Measurements from ENCODE around the gene MBOAT7. TPM values are rescaled to one million over a fixed set of nuclear protein-coding genes. Genes with fewer than 3 reads are reported as not detected.

The MBOAT7 gene
- total RNA-seq, 1 donor from 2014 or later = 57.9 TPM

DNA sequence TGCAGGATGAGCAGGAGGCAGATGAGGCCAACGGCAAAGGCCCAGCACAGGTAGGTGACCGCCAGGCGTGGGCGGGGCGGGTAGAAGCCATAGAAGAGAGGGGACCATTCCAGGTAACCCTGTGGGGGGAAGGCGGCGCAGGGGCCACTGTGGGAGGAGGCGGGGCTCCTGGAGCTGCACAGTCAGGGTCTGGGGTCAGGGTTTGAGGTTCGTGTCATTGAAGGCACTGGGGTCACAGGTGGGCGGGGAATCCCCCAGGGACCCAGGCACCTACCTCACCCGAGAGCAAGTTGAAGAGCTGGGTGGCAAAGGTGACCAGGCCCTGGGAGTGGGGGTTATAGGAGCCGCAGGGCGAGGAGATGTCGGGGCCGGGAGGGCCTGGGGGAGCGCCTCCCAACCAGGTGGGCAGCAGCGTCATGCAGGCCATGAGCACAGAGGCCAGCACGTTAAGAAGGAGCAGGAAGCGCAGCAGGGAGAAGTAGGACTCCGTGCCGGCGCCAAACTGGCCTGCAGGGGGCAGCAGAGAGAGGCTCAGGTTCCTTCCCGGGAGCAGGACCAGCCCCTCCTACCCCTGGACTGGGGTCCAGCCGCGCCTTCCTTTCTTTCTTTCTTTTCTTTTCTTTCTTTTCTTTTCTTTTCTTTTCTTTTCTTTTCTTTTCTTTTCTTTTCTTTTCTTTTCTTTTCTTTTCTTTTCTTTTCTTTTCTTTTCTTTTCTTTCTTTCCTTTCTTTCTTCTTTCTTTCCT lies 21.0 kb downstream of the MBOAT7 start:
- peak; percentile 96 for DNase-seq
- H3K27ac ChIP-seq = no peak overlapping the region
- H3K4me3 ChIP-seq = no peak overlapping the region
- no peaks in the 10 kb centered on the region for H3K27me3 ChIP-seq
- H3K4me1 ChIP-seq = peaks cover 9% of the 10 kb centered on the region
- TF ChIP-seq, protein P1, sequence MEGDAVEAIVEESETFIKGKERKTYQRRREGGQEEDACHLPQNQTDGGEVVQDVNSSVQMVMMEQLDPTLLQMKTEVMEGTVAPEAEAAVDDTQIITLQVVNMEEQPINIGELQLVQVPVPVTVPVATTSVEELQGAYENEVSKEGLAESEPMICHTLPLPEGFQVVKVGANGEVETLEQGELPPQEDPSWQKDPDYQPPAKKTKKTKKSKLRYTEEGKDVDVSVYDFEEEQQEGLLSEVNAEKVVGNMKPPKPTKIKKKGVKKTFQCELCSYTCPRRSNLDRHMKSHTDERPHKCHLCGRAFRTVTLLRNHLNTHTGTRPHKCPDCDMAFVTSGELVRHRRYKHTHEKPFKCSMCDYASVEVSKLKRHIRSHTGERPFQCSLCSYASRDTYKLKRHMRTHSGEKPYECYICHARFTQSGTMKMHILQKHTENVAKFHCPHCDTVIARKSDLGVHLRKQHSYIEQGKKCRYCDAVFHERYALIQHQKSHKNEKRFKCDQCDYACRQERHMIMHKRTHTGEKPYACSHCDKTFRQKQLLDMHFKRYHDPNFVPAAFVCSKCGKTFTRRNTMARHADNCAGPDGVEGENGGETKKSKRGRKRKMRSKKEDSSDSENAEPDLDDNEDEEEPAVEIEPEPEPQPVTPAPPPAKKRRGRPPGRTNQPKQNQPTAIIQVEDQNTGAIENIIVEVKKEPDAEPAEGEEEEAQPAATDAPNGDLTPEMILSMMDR (IDR thresholded peaks at IDR 0.05) = peak; percentile 92
- H3K9me3 ChIP-seq = no peaks in the 10 kb centered on the region
- ATAC-seq = peak; percentile 88
- no peaks in the 10 kb centered on the region for H3K36me3 ChIP-seq
- intact Hi-C loops (cut with DNase I) = loop anchor here (5.0 kb wide), 1 partner anchor 64 kb away; no protein-coding TSS in a partner anchor

DNA sequence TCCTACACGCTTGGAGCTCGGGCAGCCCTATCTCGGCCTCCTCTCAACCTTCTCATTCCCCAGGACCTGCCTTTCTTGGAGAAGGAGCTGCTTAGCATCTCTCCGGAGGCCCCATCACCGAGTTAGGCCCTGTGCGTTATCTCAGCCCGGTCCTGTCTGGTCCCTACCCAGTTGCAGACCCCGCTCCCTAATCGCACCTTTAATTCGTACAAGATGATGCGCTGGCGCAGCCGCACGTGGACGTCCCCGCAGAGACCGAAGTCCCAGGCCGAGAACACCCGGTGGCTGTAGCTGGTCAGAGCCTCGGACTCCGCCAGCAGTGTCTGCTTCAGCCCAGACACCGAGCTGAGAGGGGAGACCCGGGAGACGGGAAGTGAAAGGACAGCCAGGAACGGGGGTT lies 24.2 kb downstream of the MBOAT7 start:
- intact Hi-C loops (cut with DNase I) = loop anchor here (5.0 kb wide), 1 partner anchor 67 kb away; no protein-coding TSS in a partner anchor
- Histone ChIP-seq H3K4me1 (peaks cover 20% of the 10 kb centered on the region), H3K27ac (no peak overlapping the region), H3K9me3 (no peaks in the 10 kb centered on the region), H3K27me3 (no peaks in the 10 kb centered on the region), H3K4me3 (no peak overlapping the region), H3K36me3 (no peaks in the 10 kb centered on the region)
- TF ChIP-seq, protein P1 (IDR thresholded peaks at IDR 0.05) = no peak
- DNase-seq (no peak), ATAC-seq (no peak)

DNA sequence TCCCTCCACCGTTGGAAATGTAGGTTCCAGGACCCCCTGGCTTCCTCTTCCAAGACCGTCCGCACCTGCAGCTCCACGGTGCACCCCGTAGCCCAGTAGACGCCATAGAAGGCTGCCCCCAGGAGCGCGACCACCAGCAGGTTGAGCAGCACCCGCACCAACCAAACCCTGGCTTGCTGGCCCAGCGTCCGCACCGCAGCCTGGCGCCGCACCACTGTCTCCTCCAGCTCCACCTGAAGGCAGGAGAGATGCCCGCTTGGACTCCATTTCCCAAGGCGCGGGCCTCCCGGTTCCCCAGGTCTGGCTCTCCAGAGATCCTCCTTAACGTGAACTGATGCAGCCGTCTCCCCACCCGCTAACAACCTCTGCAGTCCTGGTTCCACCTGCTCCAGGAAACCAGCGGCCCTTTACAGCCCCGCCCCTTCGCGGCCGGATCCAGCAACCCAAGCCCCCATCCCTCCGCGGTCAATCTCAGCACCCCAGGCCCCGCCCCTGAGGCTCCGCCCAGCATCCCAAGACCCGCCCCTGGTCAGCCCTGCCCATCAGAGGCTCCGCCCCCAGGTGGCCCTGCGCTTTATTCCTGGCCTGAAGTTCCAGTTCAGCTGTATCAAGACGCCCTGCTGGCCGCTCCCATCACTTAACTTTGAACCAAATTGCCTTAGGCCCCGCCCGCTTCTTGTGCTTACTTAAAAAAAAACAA lies 24.9 kb downstream of the MBOAT7 start:
- ATAC-seq (peak; percentile 32), DNase-seq (peak; percentile 84)
- H3K4me1 ChIP-seq = peaks cover 22% of the 10 kb centered on the region
- no peak overlapping the region for H3K4me3 ChIP-seq
- no peaks in the 10 kb centered on the region for H3K36me3 ChIP-seq
- no peaks in the 10 kb centered on the region for H3K9me3 ChIP-seq
- no peaks in the 10 kb centered on the region for H3K27me3 ChIP-seq
- intact Hi-C loops (cut with DNase I) = loop anchor here (5.0 kb wide), 1 partner anchor 68 kb away; no protein-coding TSS in a partner anchor
- no peak overlapping the region for H3K27ac ChIP-seq
- TF ChIP-seq, protein P1 (IDR thresholded peaks at IDR 0.05) = no peak

DNA sequence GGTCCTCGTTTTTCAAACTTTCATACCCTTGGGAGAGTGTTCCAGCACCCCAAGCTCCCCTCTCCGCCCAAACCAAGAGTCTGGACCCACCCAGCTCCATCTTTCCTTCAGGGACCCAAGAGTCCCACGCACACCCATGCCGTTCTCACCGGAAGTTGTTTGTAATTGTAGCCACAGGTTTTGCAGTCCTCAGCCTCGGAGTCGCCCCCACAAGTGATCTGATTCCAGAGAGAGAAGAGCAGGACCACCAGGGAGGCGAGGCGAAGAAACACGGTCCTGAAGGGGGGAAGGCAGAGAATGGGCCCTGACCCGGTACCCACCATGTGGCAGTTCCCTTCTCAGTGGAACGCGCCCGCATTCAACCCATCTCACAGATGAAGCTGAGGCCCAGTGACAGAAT lies 26.5 kb downstream of the MBOAT7 start:
- peaks cover 3% of the 10 kb centered on the region for H3K36me3 ChIP-seq
- intact Hi-C loops (cut with DNase I) = no loop called here
- DNase-seq = no peak
- peak overlapping the region; percentile 47 for H3K4me3 ChIP-seq
- H3K9me3 ChIP-seq = no peaks in the 10 kb centered on the region
- H3K4me1 ChIP-seq = peaks cover 27% of the 10 kb centered on the region
- no peaks in the 10 kb centered on the region for H3K27me3 ChIP-seq
- H3K27ac ChIP-seq = no peak overlapping the region
- ATAC-seq = no peak
- TF ChIP-seq, protein P1 (IDR thresholded peaks at IDR 0.05) = no peak

DNA sequence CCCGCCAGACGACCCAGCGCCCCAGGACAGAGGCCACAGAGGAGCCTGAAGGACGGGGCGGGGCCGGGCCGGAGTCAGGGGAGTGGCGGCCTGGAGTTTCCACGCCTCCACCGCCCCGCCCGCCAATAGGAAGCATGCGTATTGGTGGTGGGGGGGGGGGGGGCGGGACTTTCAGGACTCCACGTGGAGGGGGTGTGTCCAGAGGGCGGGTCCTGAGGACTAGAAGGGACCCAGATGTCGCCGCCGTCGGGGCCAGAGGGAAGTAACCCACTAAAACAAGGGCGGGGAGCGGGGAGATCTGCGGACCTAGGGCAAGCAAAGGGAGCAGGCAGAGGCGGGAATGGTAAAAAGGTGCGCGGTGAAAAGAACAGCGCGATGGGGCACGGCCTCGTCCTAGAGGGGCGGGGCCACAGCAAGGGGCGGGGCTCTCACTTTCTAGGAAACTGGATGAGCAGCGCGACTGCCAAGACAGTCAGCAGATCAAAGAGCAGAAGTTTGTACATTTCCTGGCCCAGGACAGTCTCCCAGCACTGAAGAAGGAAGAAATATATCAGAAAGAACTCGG lies 27.1 kb downstream of the MBOAT7 start:
- H3K36me3 ChIP-seq = peaks cover 9% of the 10 kb centered on the region
- peaks cover 27% of the 10 kb centered on the region for H3K4me1 ChIP-seq
- no peak overlapping the region for H3K27ac ChIP-seq
- TF ChIP-seq, protein P1 (IDR thresholded peaks at IDR 0.05) = no peak
- peak overlapping the region; percentile 47 for H3K4me3 ChIP-seq
- ATAC-seq = peak; percentile 73
- H3K27me3 ChIP-seq = no peaks in the 10 kb centered on the region
- peak; percentile 93 for DNase-seq
- H3K9me3 ChIP-seq = no peaks in the 10 kb centered on the region
- intact Hi-C loops (cut with DNase I) = no loop called here
